Omental fat pad (tissue), 4 donors: ENCODE results near the gene TOLLIP. TPM values are rescaled to one million over a fixed set of nuclear protein-coding genes. Genes with fewer than 3 reads are reported as not detected.

Experiments
- ATAC-seq: fragments of 150-250 bp; one replicate; pipeline ENCODE4 v1.9.1; 2016; ENCODE audit warnings: mild to moderate bottlenecking, moderate library complexity; ENCODE audit not compliant: low FRiP score
- DNase-seq: peaks from one replicate; pipeline ENCODE4 v3.0.0-alpha.2; 2019; ENCODE audit warnings: low spot score
- total RNA-seq, 4 donors: library from RNA; depleted of rRNA; stranded (reverse); fragments of >200 nt; gene quantifications; one replicate each; pipeline ENCODE4 v1.1.0, GENCODE V29; 2016
- TF ChIP-seq, protein P1 (sequence below), 3 donors: fragments of 450-650 bp; IDR thresholded peaks; one replicate each; pipeline ENCODE4 v1.5.1; 2016 to 2017; ENCODE audit warnings: antibody characterized with exemption in 3 of 3, mild to moderate bottlenecking in 3 of 3, moderate library complexity in 2 of 3

TOLLIP gene
- total RNA-seq, 4 donors from 2014 or later = 33.6 to 52.8 (median 39.9) TPM

DNA sequence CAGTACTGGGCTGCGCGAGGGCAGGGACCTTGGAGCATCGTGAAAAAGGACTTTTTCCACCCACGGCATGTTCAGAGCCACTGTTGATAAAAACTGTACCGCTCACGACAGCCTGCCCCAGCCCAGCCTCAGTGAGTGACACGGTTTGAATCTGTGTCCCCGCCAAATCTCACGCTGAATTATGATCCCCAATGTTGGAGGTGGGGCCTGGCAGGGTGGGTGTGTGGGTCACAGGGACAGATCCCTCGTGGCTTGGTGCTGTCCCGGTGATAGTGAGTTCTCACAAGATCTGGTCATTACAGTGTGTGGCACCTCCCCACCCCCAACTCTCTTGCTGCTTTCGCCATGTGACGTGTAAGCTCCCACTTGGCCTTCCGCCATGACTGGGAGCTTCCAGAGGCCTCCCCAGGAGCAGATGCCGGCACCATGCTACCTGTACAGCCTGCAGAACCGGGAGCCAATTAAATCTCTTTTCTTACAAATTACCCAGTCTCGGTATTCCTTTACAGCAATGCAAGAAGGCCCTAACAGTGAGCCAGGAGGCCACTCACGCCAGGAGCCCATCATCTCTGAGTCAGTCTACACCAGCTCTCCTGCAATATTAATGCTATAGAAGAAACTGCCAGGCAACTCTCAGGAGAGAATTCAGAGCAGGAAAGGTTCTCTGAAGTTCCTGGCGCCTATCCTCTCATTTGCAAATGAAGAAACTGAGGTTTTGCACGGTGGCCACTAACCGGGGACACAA is 1.3 kb downstream of the TOLLIP start:
- TF ChIP-seq, protein P1, sequence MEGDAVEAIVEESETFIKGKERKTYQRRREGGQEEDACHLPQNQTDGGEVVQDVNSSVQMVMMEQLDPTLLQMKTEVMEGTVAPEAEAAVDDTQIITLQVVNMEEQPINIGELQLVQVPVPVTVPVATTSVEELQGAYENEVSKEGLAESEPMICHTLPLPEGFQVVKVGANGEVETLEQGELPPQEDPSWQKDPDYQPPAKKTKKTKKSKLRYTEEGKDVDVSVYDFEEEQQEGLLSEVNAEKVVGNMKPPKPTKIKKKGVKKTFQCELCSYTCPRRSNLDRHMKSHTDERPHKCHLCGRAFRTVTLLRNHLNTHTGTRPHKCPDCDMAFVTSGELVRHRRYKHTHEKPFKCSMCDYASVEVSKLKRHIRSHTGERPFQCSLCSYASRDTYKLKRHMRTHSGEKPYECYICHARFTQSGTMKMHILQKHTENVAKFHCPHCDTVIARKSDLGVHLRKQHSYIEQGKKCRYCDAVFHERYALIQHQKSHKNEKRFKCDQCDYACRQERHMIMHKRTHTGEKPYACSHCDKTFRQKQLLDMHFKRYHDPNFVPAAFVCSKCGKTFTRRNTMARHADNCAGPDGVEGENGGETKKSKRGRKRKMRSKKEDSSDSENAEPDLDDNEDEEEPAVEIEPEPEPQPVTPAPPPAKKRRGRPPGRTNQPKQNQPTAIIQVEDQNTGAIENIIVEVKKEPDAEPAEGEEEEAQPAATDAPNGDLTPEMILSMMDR (IDR thresholded peaks at IDR 0.05) = no peak
- ATAC-seq (no peak), DNase-seq (no peak)

DNA sequence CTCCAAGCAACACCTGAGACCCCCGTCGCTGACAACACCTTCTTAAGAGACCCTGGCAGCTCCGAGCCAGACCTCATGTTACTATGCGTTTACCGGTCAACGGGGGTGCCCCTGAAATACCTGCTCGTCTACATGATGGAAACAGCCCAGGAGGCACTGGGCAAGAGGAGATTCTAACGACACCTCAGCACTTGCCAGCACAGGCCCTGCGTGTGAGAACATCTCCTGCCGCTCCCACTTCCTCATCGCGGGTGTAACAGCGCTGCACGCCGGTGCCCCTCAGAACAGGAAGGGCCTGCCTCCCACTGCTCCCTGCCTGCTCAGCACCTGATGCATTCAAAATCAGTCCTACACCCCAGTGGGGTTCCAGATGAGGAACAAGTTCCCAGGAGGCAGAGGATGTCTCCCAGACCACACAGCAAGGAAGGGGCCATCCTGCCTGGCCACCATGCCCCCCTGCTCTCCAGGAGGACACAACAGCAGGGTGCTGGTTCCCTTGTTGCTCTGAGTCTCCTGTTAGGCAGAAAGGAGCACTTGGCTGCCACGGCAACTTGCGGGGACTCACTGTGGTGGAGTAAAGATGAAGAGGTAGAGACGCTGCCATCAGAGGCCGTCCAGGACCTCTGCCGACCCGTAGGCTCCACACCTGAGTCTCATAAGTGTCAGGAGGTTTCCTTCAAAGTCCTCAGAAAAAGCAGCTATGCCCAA is 2.1 kb downstream of the TOLLIP start:
- TF ChIP-seq, protein P1 (IDR thresholded peaks at IDR 0.05) = no peak
- ATAC-seq = no peak
- no peak for DNase-seq

DNA sequence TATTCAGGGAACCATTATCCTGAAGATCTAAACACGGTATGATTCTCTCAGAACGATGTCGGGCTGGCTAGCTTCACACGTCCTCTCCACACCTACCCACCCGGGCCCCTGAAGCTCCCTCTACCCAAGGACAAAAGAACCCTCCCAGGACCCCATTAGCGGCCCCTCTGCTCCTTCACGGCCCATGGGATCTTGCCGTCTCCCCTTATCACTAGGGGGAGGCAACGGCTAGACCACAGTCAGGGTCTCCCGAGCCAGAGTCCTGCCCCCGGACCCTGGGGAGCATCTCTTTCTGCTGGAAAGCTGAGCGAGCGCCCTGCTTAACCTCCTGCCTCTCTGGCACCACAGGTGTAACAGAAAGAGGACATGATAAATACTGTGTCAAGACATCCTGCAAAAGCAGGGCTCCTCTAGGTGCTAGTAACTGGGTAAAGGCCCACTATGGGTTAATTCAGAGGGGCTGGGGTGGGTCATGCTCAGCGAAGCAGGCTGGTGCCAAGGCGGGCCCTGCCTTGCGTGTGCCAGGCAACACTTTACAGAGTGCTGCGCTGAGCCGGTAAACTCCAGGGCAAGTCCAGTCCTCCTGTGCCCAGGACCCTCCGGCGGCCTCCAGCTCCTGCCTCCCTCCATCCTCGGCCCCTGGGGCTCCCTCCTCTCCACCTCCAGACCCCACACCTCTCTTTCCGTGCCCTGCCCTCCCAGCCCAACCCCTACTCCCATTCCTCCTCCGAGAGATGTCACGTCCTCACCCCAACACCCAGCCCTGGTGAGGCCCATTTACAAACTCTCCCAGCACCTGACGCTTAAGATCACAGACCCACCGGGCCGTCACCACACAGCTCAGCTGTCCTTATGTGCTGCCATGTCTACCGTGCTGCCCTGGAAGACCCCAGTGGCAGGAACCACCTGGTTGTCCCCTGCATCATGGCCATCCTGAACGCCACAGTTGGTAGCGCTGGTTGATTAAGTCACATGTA is 3.0 kb downstream of the TOLLIP start:
- TF ChIP-seq, protein P1 (IDR thresholded peaks at IDR 0.05) = no peak
- DNase-seq = no peak
- no peak for ATAC-seq

DNA sequence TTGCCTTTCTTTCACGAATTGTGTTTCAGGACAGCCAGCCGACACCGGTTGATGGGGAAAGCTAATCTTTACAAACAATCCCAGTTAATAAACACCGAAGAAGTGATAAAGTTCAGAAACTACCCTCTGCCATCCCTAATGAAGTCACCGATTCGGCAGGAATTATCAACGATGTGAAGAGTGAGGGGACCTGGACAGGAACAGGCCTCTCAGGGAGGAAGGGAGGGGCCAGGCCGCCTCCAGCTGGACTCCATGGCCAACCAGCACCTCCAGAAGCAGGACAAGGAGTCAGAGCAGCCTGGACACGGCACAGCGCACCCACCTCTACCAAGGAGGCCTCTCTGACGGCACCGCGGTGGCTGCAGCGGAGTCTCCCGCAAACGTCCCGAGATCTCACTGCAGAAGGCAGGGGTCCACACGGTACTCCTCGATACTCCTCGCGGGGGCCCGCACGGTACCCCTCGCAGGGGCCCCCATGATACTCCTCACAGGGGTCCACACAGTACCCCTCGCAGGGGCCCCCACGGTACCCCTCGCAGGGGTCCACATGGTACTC is 3.9 kb downstream of the TOLLIP start:
- ATAC-seq (no peak), DNase-seq (no peak)
- TF ChIP-seq, protein P1 (IDR thresholded peaks at IDR 0.05) = no peak

DNA sequence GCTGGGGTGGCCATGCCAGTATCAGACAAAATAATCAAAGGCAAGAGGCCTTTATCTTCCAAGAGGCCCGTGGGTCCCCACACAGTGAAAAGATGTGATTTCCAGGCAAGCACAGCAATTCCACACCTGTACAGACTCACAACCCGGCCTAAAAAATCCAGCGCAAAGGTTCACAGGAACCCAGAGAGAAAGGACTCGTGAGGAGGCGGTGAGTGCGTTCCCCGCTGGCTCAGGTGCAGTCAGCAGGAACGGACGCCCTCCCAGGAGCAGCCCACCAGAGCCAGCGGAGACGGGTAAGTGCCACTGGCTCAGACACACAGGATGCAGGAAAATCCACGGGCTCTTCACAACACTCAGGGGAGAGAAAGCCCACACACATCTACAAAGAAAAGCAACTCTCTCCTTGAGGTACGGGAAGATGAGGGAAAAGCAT is 4.4 kb downstream of the TOLLIP start:
- TF ChIP-seq, protein P1 (IDR thresholded peaks at IDR 0.05) = no peak
- no peak for ATAC-seq
- DNase-seq = no peak

DNA sequence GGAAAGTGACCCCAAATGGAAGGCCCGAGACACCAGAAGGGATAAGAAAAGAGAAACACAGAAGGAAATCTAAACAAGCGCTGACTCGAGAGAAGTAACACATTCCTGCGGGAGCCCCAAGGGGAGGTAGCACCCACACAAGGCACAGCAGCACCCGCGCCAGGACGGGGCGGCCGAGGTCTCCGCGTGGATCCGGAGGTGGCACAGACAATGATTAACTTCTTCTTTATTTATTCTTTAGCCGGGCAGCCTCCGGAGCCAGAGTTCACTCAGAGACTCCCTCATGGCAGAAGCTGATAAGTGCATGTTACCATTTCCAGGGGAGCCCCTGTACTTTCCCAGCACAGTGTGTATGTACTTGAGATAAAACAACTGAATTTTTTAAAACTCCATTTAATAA is 5.1 kb downstream of the TOLLIP start:
- DNase-seq = no peak
- TF ChIP-seq, protein P1 (IDR thresholded peaks at IDR 0.05) = no peak
- no peak for ATAC-seq
